Fibroblast of lung (primary cell): ENCODE results near the gene DLG3. TPM values are rescaled to one million over a fixed set of nuclear protein-coding genes. Genes with fewer than 3 reads are reported as not detected.

ENCODE experiments used
- DNase-seq, 2 donors: peaks; one replicate each; pipeline versions ENCODE4 v3.0.0 to v3.0.0-alpha.2; 2010; ENCODE audit warnings: low read depth in 2 of 2
- H2AFZ ChIP-seq: 2 replicates; pipeline ENCODE4 v1.5.1; 2012; ENCODE audit warnings: low read length, control low read depth, inconsistent platforms
- H3K27ac ChIP-seq: 2 replicates; pipeline ENCODE4 v1.5.1; 2011; ENCODE audit warnings: low read length, control low read depth; ENCODE audit not compliant: insufficient read depth
- H3K27me3 ChIP-seq: 2 replicates; pipeline ENCODE4 v1.5.1; 2011; ENCODE audit warnings: mild to moderate bottlenecking, low read length; ENCODE audit not compliant: control insufficient read depth, insufficient read depth
- H3K36me3 ChIP-seq: 2 replicates; pipeline ENCODE4 v1.5.1; 2011; ENCODE audit warnings: low read length; ENCODE audit not compliant: control insufficient read depth, insufficient read depth
- H3K4me1 ChIP-seq: 2 replicates; pipeline ENCODE4 v1.5.1; 2011; ENCODE audit warnings: low read length; ENCODE audit not compliant: control insufficient read depth, insufficient read depth; ENCODE audit errors: extremely low read depth
- H3K4me2 ChIP-seq: 2 replicates; pipeline ENCODE4 v1.5.1; 2011; ENCODE audit warnings: low read length, control low read depth; ENCODE audit not compliant: insufficient read depth; ENCODE audit errors: extremely low read depth
- H3K4me3 ChIP-seq, 4 experiments: fragments of 200-600 bp in 1 of 4; sonication (generic) in 1 of 4; replicated peaks in 1 of 4; 2 replicates each; pipeline ENCODE4 v1.5.1; 2011 to 2016; ENCODE audit warnings: low read length in 4 of 4, low read depth in 3 of 4, mild to moderate bottlenecking in 3 of 4, control low read depth in 2 of 4, inconsistent platforms in 1 of 4, mixed read lengths in 1 of 4; ENCODE audit not compliant: insufficient read depth in 1 of 4; ENCODE audit errors: control extremely low read depth in 1 of 4
- H3K79me2 ChIP-seq: 2 replicates; pipeline ENCODE4 v1.5.1; 2012; ENCODE audit warnings: mild to moderate bottlenecking, low read length, inconsistent platforms; ENCODE audit not compliant: control insufficient read depth, insufficient read depth
- H3K9ac ChIP-seq: 2 replicates; pipeline ENCODE4 v1.5.1; 2011; ENCODE audit warnings: mild to moderate bottlenecking, low read length, control low read depth; ENCODE audit not compliant: insufficient read depth
- H3K9me3 ChIP-seq: 2 replicates; pipeline ENCODE4 v1.5.1; 2012; ENCODE audit warnings: low read depth, low read length; ENCODE audit not compliant: control insufficient read depth, insufficient read depth
- H4K20me1 ChIP-seq: 2 replicates; pipeline ENCODE4 v1.5.1; 2011; ENCODE audit warnings: low read length; ENCODE audit not compliant: control insufficient read depth, insufficient read depth; ENCODE audit errors: extremely low read depth
- CTCF ChIP-seq, 2 donors: IDR thresholded peaks in 1 of 2; conservative IDR thresholded peaks in 1 of 2; 1 replicate in 1 of 2; 2 replicates in 1 of 2; pipeline ENCODE4 v1.5.1; 2011 to 2012; ENCODE audit warnings: low read length in 2 of 2, control low read depth in 1 of 2, inconsistent platforms in 1 of 2, low read depth in 1 of 2, mild to moderate bottlenecking in 1 of 2
- EZH2 ChIP-seq: IDR thresholded peaks from 2 replicates; pipeline ENCODE4 v1.5.1; 2012; ENCODE audit warnings: low read length, control low read depth, mild to moderate bottlenecking; ENCODE audit errors: missing control alignments
- polyA plus RNA-seq, 2 donors: library from polyadenylated mRNA; depleted of rRNA in 1 of 2; stranded (reverse) in 1 of 2; unstranded in 1 of 2; fragments of >200 nt; gene quantifications; 2 replicates each; pipeline ENCODE4 v1.2.1, GENCODE V29; 2011 to 2012; ENCODE audit warnings: missing spikeins in 1 of 2
- total RNA-seq: library from RNA; depleted of rRNA; stranded (reverse); fragments of >200 nt; gene quantifications from 2 replicates; pipeline ENCODE4 v1.2.1, GENCODE V29; 2014

DLG3 gene
- total and polyA plus RNA-seq, 2 donors (not counting 1 experiment from before 2014, with no cell fraction given): 21.0 to 24.6 TPM

- Histone ChIP-seq H3K4me3 (no peak overlapping the region), H3K9me3 (no peaks in the 10 kb centered on the region)
Measured at GRCh38 chrX:70423936-70424675, 20.5 kb upstream of the DLG3 start.

DNA sequence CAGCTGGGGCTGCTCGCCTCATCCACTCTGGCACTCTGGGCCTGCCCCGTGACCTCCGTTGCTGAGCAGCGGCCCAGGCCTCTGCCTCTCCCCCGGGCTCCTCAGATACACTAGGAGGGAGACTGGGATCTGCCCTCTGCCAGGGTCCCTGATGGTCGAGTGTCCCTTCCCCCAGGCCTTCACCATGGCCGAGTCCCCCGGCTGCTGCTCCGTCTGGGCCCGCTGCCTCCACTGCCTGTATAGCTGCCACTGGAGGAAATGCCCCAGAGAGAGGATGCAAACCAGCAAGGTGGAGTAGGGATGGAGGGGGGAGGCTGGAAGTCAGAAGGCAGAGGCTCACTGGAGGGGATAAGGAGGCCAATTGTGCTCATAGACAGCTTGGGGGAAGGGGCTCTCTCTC, 19.8 kb upstream of the DLG3 start:
- H4K20me1 ChIP-seq: no peaks in the 10 kb centered on the region
- H3K27ac ChIP-seq: no peak overlapping the region
- H2AFZ ChIP-seq: no peak overlapping the region
- no peaks in the 10 kb centered on the region for H3K9me3 ChIP-seq
- H3K4me3 ChIP-seq: no peak overlapping the region
- no peaks in the 10 kb centered on the region for H3K27me3 ChIP-seq
- no peak for DNase-seq
- no peaks in the 10 kb centered on the region for H3K79me2 ChIP-seq
- H3K4me1 ChIP-seq: no peaks in the 10 kb centered on the region
- H3K9ac ChIP-seq: no peak overlapping the region
- H3K36me3 ChIP-seq: no peaks in the 10 kb centered on the region
- no peak for TF ChIP-seq CTCF (conservative IDR thresholded peaks at IDR 0.05 in 1 of 2, IDR thresholded peaks at IDR 0.05 in 1 of 2; ENCODE audit: low read depth in 1 of 2, low read length in 2 of 2)
- no peak for TF ChIP-seq EZH2
- H3K4me2 ChIP-seq: no peak overlapping the region

More at GRCh38 chrX:70423936-70424675, 20.5 kb upstream of the DLG3 start:
- H3K36me3 ChIP-seq: no peaks in the 10 kb centered on the region
- no peaks in the 10 kb centered on the region for H3K27me3 ChIP-seq
- no peak for TF ChIP-seq EZH2
- no peak for TF ChIP-seq CTCF (conservative IDR thresholded peaks at IDR 0.05 in 1 of 2, IDR thresholded peaks at IDR 0.05 in 1 of 2; ENCODE audit: low read depth in 1 of 2, low read length in 2 of 2)
- no peak overlapping the region for H2AFZ ChIP-seq
- no peaks in the 10 kb centered on the region for H3K79me2 ChIP-seq
- no peaks in the 10 kb centered on the region for H3K4me1 ChIP-seq
- H4K20me1 ChIP-seq: no peaks in the 10 kb centered on the region
- no peak overlapping the region for H3K9ac ChIP-seq
- DNase-seq: no peak
- no peak overlapping the region for H3K4me2 ChIP-seq
- no peak overlapping the region for H3K27ac ChIP-seq

DNA sequence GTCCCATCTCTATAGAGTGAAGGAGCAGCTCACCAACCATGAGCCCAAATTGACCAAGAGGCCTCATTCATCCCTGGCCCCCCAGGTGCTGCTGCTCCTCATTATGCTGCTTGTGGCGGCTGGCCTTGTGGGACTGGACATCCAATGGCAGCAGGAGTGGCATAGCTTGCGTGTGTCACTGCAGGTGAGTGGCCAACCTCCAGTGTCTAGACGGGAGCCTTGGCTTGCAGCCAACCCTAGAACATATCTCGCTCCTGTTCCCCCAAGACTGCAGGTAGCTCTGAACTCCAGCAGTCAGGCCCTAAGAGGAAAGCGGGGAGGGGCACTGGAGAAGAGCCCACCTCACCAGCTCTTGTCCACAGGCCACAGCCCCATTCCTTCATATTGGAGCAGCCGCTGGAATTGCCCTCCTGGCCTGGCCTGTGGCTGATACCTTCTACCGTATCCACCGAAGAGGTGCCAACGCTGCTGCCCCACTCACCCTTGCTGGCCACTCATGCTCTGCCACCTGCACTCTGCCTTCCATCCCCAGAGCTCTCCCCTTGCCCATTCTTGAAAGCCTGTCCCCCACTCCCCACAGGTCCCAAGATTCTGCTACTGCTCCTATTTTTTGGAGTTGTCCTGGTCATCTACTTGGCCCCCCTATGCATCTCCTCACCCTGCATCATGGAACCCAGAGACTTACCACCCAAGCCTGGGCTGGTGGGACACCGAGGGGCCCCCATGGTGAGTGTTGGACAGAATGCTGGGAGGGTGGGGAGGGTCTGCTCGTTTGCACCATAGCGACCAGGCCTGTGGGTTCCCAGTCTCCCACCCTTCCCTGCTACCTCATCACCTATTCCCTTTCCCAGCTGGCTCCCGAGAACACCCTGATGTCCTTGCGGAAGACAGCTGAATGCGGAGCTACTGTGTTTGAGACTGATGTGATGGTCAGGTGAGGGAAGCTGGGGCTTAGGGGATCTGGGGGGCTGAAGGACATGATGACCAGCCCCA, 18.1 kb upstream of the DLG3 start:
- Histone ChIP-seq H4K20me1 (no peaks in the 10 kb centered on the region), H3K36me3 (no peaks in the 10 kb centered on the region), H2AFZ (no peak overlapping the region), H3K27ac (no peak overlapping the region), H3K79me2 (no peaks in the 10 kb centered on the region), H3K4me2 (no peak overlapping the region), H3K27me3 (no peaks in the 10 kb centered on the region), H3K9ac (no peak overlapping the region), H3K4me1 (no peaks in the 10 kb centered on the region), H3K4me3 (no peak overlapping the region), H3K9me3 (no peaks in the 10 kb centered on the region)
- TF ChIP-seq EZH2 (no peak), CTCF (conservative IDR thresholded peaks at IDR 0.05 in 1 of 2, IDR thresholded peaks at IDR 0.05 in 1 of 2; ENCODE audit: low read depth in 1 of 2, low read length in 2 of 2) (no peak)
- no peak for DNase-seq
